ENCODE results near the gene SLAIN2.

The SLAIN2 gene

DNA sequence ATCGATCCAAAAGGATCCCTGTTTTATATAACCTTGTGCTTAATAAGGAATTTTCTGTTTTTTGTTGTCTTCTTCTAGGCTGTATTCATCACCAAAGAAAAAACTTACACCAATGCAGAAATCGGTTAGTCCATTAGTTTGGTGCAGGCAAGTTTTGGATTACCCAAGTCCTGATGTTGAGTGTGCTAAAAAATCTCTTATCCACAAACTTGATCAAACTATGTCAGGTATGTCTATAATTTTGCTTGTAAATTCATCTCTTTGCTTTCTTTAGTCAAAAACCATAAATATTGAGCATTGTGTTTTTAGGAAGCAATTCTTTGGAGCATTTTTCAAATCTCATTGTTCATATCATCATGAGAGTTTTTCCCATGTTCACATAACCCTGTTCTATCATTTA, 28.4 kb downstream of the SLAIN2 start:
- DNase-seq (ENCODE audit: low read depth in 2 of 2): no peak

DNA sequence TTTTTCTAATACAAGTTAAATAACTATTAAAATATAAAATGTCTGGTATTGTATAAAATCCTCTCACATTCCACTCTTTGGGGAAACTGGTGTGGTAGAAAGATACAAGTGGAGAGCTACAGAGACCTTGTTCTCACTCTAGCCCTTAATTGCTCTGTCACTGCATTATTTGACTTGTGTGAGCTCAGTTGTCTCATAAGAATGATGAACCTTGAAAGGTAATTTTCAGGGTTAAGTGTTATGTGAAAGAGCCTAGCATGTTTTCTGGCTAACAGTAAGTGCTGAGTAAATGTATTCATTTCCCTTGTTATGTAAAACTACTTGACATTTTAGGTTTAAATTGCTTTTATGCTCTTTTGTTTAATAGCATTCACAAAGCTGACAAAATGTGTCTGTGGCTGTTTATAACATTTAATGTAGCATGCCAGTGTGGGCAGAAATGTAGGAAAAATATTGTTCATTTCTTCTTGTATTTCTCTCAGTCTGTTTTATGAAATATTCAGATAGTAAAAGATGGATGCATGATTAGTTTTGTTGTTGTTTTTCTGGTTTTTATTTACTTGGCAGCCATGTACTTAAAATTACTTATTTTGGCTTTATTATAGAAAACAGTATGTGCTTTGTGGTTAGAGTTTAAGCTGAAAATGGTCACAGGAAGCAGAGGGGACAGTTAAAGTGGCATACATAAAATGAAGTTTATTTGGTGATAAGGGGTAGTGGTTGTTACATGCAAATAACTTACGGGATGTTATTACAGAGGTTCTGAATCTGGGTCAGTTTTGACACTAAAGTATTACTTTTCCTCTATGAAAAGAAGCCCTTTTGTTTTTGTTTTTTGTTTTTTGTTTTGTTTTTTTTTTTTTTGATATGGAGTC, 29.2 kb downstream of the SLAIN2 start:
- no peak for DNase-seq (ENCODE audit: low read depth in 2 of 2)

DNA sequence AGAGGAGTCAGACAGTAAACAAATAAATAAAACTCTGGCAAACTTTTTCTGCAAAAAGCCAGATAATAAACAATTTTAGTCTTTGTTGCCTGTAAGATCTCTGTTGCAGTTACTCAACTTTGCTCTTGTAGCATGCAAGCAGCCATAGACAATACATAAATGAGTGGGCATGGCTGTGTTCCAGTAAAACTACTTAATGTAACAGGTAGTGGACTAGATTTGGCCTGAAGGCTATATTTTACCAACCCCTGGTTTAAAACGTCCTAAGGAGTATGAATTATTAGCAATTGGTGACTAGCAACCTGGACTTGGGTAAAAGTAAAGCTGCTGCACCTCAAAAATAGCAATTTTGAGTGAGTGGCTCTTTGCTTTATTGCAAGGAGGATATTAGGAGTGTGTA, 30.9 kb downstream of the SLAIN2 start:
- no peak for DNase-seq (ENCODE audit: low read depth in 2 of 2)

DNA sequence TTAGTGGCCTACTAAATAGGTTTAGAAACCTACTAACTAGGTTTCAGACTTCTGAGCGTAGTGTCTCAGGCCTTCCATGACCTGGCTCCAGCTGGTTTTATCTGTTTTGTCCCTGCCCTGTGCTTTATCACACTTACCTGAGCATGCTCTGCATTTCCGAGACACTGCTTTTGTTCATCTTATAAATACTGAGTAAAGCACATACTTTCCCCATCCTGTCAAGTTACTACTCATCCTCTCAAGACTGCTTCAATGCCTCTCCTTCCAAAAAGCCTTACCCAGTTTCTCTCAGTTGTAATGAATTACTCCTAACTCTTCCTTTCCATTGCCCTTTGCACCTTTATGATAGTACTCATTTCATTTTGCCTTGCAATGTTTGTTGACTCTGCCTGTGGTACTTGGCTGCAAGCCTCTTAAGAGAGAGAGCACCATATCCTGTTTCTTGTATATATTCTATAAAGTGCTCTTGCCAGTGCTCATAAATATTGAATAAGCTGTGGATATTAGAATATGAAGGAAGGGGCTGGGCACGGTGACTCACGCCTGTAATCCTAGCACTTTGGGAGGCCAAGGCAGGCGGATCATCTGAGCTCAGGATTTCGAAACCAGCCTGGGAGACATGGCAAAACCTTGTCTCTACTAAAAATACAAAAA, 34.4 kb downstream of the SLAIN2 start:
- no peak for DNase-seq (ENCODE audit: low read depth in 2 of 2)

DNA sequence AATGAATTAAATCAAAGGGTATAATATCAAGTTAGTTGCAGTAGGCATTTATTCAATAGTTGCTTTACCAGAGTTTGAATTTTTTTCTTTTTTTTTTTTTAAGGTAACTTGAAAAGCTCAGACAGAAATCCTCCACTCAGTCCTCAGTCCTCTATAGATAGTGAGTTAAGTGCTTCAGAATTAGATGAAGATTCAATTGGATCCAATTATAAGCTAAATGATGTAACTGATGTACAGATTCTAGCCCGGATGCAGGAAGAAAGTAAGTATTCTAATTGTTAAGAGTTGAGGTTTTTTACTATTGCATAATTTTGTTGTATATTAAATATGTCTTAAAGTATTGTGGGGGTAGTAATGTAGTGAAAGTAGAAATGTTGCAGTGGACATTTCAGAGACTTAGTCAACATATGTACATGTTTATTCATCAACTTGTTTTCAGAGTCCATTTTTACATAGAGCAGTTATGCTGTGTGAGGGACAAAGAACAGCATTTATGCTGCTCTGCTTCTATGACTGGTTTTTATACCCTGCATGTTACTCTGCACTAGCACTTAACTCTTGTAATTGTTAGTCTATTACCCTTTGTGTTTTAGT, 38.4 kb downstream of the SLAIN2 start:
- no peak for DNase-seq (ENCODE audit: low read depth in 2 of 2)

DNA sequence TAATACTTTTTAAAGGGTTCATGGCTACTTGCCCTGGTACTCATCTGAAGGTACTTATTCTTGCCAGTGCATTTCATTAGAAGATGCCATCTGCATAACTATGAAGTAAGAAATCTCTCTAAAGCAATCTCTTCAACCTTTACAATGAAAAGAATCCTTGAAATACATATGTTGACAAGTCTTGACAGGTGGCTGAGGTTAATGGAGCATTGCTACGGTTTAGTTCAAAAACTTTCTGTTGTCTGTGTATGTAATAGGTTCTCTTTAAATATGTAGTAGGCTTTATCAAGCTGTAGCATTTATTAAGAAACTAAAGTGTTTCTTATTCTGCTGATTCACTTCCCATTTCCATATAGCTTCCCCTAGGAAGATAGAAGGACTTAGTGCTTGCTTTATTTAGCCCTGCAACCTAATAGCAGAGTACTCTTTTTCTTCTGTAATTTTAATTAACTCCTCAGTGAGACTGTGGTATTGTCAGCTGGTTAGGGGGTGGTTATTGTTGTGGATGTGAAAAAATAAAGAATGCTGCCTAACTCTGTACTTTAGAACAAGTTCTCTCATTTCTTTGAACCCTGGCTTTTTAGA, 39.3 kb downstream of the SLAIN2 start:
- no peak for DNase-seq (ENCODE audit: low read depth in 2 of 2)

DNA sequence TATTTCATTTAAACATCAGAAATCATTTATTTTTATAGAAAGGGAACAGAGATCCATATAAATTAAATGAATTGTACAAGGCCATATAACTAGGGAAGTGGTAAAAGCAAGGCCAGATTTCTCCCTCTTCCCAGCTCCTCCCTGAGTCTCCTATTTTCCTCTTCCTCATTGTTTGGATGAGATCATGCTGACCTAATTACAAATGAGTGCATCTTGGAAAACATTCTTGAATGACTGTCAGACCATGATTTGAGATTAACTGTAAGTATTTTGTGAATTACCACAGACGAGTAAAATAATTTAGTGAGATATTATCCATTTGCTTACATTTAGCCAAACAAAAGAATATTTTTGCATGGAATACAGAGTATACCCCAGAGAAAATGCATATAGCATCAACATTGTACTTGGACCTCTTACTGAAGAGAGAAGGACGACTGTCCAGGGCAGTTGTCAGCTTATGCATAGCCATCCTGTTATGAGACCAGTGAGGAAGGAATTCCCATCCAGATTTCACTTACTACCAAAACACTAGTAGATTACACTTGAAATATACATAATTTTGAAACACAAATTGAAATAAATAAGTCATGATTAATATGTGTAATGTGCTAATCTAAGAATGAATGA, 47.3 kb downstream of the SLAIN2 start:
- DNase-seq (ENCODE audit: low read depth in 2 of 2): no peak

DNA sequence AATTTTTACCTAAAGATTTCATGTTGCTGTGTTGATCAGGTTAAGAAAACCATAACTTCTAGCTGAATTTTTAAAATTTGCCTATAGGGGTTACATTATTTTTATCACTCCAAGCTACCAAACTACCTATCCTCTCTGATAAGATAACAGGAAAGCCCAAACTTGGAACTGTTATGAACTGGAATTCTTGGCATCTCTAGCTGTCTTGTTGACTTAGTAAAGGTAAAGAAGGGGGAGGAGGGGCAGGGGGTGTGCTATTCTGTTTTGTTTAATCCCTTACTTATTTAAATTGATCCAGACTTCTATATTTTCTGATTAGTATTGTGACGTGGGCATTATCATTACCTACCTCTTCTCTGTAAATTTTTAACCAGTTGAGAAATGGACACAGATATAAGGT, 54.7 kb downstream of the SLAIN2 start:
- no peak for DNase-seq (ENCODE audit: low read depth in 2 of 2)

DNA sequence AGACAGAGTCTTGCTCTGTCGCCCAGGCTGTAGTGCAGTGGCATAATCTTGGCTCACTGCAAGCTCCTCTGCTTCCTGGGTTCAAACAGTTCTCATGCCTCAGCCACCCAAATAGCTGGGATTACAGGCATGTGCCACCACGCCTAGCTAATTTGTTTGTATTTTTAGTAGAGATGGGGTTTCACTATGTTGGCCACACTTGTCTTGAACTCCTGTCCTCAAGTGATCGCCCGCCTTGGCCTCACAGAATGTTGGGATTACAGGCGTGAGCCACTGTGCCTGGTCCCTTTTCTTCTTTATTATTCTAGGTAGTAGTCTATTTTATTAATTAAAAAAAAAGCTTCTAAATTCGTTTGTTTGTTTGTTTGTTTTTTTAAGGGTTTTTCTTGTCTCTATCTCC, 59.1 kb downstream of the SLAIN2 start:
- no peak for DNase-seq (ENCODE audit: low read depth in 2 of 2)

DNA sequence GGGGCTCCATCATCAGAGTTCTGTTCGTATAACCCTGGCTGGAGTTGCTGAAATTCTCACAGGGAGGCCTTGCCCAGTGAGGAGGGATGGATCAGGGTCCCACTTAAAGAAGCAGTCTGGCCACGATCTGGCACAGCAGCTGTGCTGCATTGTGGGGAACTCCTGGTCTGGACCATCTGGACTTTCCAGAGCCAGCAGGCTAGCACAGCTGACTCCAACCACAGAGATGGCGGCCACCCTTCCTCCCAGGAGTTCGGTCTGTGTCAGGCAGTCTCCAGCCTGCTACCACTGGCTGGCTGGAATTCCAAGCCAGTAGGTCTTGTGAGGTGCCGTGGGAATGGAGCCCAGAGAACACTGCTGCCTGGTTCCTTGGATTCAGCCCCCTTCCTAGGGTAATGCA, 62.0 kb downstream of the SLAIN2 start:
- no peak for DNase-seq (ENCODE audit: low read depth in 2 of 2)

DNA sequence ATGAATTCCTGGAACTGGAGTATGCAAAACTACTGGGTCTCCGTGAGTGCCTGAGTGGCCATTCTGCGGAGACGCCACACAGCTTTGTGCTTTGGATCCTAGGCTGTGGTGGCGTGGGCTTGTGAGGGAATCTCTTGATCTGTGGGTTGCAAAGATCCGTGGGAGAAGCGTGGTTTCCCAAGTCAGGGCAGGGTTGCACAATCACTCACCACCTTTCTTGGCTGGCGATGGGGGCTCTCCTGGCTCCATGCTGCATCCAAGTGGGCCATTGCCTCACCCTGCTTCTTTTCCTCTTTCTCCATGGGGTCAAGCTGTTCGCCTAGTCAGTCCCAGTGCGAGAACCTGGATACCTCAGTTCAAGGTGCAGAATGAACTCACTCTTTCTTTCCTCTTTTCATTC, 62.5 kb downstream of the SLAIN2 start:
- no peak for DNase-seq (ENCODE audit: low read depth in 2 of 2)

DNA sequence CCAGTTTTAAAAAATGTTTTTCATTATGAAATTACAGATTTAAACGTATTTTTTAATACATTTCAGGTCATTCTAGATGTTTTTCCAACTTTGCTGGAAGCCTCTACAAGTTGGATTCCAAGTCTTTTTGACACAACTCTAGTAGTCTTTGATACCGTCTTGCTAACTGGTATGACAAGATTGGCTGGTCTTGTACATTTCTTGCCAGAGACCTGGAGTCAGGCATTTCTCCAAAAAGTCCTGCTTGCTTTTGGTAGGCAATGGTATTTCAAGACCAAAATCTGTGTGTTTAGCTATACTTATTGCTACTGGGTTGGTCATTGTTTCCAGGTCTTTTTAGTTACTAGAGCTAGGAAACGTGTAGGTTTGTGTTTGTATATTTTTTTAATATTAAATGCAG, 64.6 kb downstream of the SLAIN2 start:
- DNase-seq (ENCODE audit: low read depth in 2 of 2): no peak

DNA sequence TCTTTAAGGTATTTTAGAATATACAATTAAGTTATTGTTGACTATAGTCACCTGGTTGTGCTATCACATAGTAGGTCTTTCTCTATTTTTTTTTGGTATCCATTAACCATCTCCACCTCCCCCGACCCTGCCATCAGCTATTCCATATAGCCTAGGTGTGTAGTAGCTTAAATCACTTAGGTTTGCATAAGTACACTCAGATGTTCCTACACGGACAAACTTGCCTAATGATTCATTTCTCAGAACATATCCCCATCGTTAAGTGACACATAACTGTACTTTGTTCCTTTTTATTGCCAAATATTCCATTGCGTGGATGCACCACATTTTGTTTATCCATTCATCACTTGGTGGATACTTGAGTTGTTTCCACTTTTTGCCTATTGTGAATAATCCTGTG, 67.9 kb downstream of the SLAIN2 start:
- DNase-seq (ENCODE audit: low read depth in 2 of 2): no peak

DNA sequence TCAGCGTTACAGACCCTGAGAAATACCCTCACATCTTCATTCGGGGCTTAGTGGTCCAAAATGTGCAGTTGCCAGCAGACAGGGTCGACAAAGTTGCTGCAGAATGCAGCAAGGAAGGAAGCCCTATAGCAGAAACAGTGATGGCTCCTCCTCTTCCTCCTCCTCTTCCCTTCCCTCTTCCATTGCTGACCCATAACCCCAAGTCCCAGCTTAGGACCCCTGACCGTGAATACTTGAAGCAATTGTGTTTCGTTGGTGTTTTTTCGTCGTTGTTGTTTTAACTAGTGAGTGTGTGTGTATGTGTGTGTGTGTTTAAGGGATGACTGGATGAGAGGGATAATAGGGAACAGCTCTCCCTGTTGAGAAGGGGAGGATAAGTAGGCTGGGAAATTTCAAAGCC, 69.5 kb downstream of the SLAIN2 start:
- DNase-seq (ENCODE audit: low read depth in 2 of 2): no peak

DNA sequence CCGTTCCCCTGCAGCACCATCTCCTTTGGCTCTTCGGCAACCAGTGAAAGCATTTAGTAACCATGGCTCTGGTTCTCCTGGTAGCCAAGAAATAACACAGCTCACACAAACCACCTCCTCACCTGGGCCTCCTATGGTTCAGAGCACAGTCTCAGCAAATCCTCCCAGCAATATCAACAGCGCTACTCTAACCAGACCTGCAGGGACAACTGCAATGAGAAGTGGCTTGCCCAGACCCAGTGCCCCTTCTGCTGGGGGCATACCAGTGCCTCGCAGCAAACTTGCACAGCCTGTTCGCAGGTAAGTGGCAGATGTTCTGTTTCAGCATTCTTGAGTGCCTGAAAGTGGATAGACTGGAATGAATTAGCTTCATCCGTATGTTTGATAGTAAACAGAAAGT, 78.8 kb downstream of the SLAIN2 start:
- no peak for DNase-seq (ENCODE audit: low read depth in 2 of 2)

DNA sequence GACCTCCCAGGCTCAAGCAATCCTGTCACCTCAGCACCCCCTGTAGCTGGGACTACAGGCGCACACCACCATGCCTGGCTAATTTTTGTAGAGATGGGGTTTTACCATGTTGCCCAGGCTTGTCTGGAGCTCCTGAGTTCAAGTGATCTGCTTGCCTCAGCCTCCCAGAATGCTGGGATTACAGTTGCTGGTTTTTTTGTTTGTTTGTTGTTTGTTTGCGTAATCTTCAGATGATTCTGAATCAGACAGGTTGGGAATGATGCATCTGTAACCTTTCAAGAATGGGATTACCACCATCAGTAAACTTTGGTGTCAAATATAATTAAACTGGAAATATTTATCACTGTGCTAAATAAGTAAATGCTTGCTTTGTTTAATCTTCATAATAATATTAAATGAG, 79.8 kb downstream of the SLAIN2 start:
- DNase-seq (ENCODE audit: low read depth in 2 of 2): no peak

DNA sequence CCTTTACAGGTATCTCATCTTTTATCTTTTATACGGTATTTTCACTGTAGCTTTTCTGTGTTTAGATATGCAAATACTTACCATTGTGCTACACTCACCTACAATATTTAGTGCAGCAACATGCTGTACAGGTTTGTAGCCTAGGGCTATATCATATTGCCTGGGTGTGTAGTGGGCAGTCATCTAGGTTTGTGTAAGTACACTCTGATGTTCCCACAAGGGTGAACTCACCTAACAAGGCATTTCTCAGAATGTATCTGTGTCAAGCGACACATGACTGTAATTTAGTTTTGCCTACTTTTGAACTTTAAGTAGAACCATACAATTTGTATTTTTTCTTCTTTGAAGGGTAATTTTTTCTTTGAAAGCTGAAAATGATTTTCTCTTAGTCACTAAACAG, 87.6 kb downstream of the SLAIN2 start:
- no peak for DNase-seq (ENCODE audit: low read depth in 2 of 2)

DNA sequence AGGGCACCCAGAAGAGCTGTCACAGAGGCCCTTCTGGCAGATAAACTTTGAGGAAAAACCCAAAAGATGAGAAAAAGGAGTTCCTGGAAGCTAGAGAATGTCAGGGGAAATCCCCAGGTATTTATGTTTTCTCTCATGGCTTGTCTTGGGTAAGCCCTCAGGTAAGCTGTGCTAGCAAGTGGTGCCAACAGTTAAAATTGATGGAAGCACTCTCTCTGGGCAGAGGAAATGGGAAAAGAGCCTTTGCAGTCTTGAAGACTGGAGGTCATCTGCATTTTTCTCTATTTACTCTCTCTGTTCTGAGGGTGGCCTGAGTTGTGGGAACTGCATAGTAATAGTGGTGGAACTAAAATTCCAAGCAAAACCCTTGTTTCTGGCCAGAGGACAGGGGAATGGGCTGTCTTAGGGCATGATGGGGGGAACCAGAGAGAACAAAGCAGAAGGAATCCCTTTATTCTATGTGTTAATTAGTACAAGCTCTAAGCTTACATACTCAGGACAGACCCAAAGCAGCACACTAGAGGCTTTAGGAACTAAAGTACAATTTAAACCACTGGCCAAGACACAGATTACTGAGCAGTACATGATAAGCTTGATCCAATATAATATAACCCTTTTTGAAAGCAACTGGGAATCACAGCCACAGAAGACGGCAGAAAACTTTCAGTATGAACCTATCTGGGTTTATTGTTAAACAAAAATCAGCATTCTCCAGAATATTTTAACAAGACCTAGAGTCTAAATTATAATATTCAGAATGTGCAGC, 88.6 kb downstream of the SLAIN2 start:
- no peak for DNase-seq (ENCODE audit: low read depth in 2 of 2)

DNA sequence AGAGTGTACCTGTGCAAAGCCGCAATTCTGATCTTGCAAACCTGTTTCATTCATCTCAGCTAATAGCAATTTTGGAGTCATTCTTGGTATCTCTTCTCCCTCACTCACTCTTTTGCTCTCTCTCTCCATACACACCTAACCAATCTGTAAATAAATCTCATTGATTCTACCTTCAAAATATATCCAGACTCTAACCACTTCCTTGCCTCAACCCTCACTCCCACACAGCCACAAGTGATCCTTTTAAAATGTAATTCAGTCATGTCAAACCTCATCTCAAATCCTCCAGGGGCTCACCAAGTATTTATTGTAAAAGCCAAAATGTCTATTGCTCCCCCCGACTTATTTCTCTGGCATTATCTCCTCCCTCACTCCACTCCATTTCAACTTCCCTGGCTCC, 90.1 kb downstream of the SLAIN2 start:
- no peak for DNase-seq (ENCODE audit: low read depth in 2 of 2)

DNA sequence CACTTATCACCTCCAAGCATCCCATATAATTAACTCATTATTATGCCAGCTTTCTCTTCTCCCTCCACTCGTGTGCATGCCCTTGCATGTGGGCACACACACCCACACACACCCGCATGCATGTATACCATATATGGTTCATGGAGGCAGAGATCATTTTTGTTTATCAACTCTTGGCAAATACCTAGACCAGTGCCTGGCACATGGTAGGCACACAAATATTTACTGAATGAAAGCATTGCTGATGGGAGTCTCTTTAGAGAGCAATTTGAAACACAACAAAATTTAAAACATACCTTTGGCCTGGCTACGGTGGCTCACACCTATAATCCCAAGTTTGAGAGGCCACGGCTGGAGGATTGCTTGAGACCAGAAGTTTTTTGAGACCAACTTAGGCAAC, 90.7 kb downstream of the SLAIN2 start:
- DNase-seq (ENCODE audit: low read depth in 2 of 2): no peak

DNA sequence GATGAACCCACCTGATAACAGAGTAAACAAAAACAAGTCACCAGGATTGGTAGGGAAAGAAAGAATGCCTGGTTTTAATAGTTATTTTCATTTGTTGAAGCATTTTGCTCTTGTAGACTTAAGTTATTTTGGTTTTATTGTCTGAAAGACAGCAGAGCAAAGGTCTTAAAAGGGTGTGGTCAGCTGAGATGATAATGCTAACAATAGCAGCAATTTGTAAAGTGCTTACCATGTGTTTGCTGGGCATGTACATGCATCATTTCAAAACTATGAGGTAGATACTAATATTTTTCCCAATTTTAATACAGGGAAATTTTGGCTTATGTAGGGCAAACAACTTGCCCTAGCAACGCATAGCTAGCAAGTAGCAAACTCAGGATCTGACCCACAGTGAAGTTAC, 95.0 kb downstream of the SLAIN2 start:
- DNase-seq (ENCODE audit: low read depth in 2 of 2): no peak

DNA sequence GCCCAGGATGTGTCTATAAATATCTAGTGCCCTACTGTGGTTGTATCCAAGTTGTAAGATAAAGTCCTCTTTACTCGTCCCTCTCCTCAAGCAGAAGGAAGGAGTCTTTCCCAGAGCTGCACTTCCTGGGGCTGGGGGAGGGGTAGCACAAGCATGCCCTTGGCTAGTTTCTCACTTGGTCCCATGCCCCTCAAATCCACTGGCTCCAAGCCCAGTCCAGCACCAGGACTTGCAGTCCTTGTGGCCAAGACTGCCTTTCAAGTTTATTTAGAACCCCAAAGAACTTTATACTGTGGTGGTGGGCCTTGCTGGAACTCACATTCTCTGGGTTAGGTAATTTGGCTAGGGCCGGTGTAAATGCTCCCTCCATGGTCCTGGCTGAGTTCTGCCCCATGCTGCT, 98.7 kb downstream of the SLAIN2 start:
- DNase-seq (ENCODE audit: low read depth in 2 of 2): no peak
